Measurements from ENCODE around the gene CDRT15L2. TPM values are rescaled to one million over a fixed set of nuclear protein-coding genes. Genes with fewer than 3 reads are reported as not detected.
"Not testable (repeated sequence)": the region's sequence is repeated elsewhere in the genome, so short reads cannot be mapped to it uniquely, and the experiment has no call there.

Gene CDRT15L2
- total and polyA plus RNA-seq, 9 of the 15 experiments (the other 6 are each of a cell fraction or from before 2014, with no cell fraction given): not detected

DNA sequence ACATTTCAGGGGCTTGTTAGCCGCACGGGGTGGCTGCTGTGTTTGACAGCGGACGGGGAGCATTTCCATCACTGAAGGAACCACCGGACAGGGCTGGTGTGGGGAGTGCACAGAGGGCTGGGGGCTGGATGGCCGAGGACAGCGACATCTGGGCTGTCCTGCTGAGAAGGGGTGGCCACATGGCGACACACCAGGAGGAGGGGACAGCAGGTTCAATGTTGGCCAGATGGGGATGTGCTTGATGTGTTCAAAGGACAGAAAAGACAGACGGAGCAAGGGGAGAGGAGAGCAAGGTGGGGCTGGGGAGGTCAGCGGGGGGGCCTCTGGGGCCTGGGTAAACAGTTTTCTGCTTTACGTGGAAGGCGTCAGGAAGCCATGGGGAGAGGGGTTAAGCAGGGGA lies 12.8 kb upstream of the CDRT15L2 start:
- H3K36me3 ChIP-seq (ENCODE audit: control insufficient read depth, insufficient read depth, low read length); H3K4me1 ChIP-seq (replicated peaks in 1 of 2; ENCODE audit: control insufficient read depth in 2 of 2, insufficient read depth in 2 of 2, low read length in 2 of 2); H3K9ac ChIP-seq (ENCODE audit: insufficient read depth in 1 of 2, low read depth in 2 of 2, low read length in 2 of 2); H3K9me3 ChIP-seq (replicated peaks; ENCODE audit: control insufficient read depth, insufficient read depth, low read depth, low read length); ATAC-seq; H3K79me2 ChIP-seq (ENCODE audit: control insufficient read depth, insufficient read depth, low read length); H3K4me3 ChIP-seq; DNase-seq (ENCODE audit: extremely low read depth in 1 of 4, low spot score in 3 of 4); CTCF ChIA-PET (ENCODE audit: low intra/inter-chr PET ratio); H3K9me1 ChIP-seq (ENCODE audit: control insufficient read depth, insufficient read depth, low read length); H2AFZ ChIP-seq (ENCODE audit: low read depth, low read length); H3K4me2 ChIP-seq (ENCODE audit: insufficient read depth, low read length); H3K27me3 ChIP-seq (ENCODE audit: control insufficient read depth in 2 of 2, insufficient read depth in 2 of 2, low read length in 2 of 2); POLR2A ChIA-PET; BruUV-seq (replicated peaks); FAIRE-seq; H3K27ac ChIP-seq (ENCODE audit: extremely low read depth, low read depth, low read length); in situ Hi-C loops (cut with MboI); intact Hi-C loops (cut with micrococcal nuclease); H4K20me1 ChIP-seq (replicated peaks; ENCODE audit: control insufficient read depth, insufficient read depth, low read length): not testable (repeated sequence)
- 0% methylated on average over 3 of the region's 12 CpGs for whole genome bisulfite sequencing (ENCODE audit: insufficient coverage, low coverage, missing lambda C conversion rate)

DNA sequence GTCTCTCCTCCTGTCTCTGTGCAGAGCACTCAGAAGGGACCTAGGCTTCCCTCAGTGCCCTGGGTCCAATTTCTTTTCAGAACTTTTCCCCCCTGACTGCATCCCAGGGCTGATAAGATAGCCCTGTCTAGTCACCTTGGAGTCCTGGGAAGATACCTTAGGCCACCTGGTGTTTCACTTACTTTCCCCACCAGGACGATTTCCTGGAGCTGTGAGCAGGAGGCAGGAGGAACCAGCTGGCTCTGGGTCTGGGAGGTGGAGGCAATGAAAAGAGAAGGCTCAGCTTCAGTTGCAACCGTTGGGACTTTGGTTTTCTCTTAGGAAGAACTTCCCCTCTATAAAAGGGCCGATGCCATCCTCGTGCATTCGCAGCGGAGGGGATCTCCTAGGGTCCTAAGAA lies 12.1 kb upstream of the CDRT15L2 start:
- H3K9me3 ChIP-seq (replicated peaks; ENCODE audit: control insufficient read depth, insufficient read depth, low read depth, low read length); H3K27me3 ChIP-seq (ENCODE audit: control insufficient read depth in 2 of 2, insufficient read depth in 2 of 2, low read length in 2 of 2); DNase-seq (ENCODE audit: extremely low read depth in 1 of 4, low spot score in 3 of 4); H3K4me1 ChIP-seq (replicated peaks in 1 of 2; ENCODE audit: control insufficient read depth in 2 of 2, insufficient read depth in 2 of 2, low read length in 2 of 2); FAIRE-seq; H3K9ac ChIP-seq (ENCODE audit: insufficient read depth in 1 of 2, low read depth in 2 of 2, low read length in 2 of 2); H3K27ac ChIP-seq (ENCODE audit: extremely low read depth, low read depth, low read length); BruUV-seq (replicated peaks); H3K4me2 ChIP-seq (ENCODE audit: insufficient read depth, low read length); H3K4me3 ChIP-seq; H2AFZ ChIP-seq (ENCODE audit: low read depth, low read length); H3K79me2 ChIP-seq (ENCODE audit: control insufficient read depth, insufficient read depth, low read length); in situ Hi-C loops (cut with MboI); CTCF ChIA-PET (ENCODE audit: low intra/inter-chr PET ratio); H4K20me1 ChIP-seq (replicated peaks; ENCODE audit: control insufficient read depth, insufficient read depth, low read length); intact Hi-C loops (cut with micrococcal nuclease); H3K9me1 ChIP-seq (ENCODE audit: control insufficient read depth, insufficient read depth, low read length); ATAC-seq; H3K36me3 ChIP-seq (ENCODE audit: control insufficient read depth, insufficient read depth, low read length): not testable (repeated sequence)
- WGBS (ENCODE audit: insufficient coverage, low coverage, missing lambda C conversion rate): 3% methylated on average over 5 of the region's 6 CpGs
- POLR2A ChIA-PET: interaction anchor here (0.6 kb wide), 1 partner anchor 1593 kb away, joined by 3 read pairs; no protein-coding TSS in a partner anchor

DNA sequence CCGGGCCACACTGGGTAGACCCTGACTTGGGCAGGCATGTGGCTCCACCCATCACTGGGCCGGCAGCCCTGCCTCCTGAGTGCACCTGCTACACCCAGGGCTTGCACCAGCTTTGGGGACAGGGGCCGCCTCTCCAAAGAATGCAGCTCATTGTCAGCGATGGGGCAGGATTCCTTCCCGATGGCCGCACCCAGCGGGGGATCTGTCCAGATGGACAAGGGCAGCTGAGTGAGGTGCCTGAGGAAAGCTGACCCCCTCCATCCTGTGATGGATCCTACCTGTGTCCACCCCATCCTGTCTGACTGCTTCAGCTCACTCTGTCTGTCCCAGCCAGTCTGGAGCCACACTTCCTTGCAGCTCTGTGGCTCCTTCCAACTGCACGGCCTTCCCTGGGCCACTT lies 10.9 kb upstream of the CDRT15L2 start:
- H3K27ac ChIP-seq (ENCODE audit: extremely low read depth, low read depth, low read length); H3K9me3 ChIP-seq (replicated peaks; ENCODE audit: control insufficient read depth, insufficient read depth, low read depth, low read length); in situ Hi-C loops (cut with MboI); BruUV-seq (replicated peaks); H4K20me1 ChIP-seq (replicated peaks; ENCODE audit: control insufficient read depth, insufficient read depth, low read length); POLR2A ChIA-PET; H3K36me3 ChIP-seq (ENCODE audit: control insufficient read depth, insufficient read depth, low read length); H3K4me2 ChIP-seq (ENCODE audit: insufficient read depth, low read length); H3K4me3 ChIP-seq; H2AFZ ChIP-seq (ENCODE audit: low read depth, low read length); DNase-seq (ENCODE audit: extremely low read depth in 1 of 4, low spot score in 3 of 4); intact Hi-C loops (cut with micrococcal nuclease); H3K9ac ChIP-seq (ENCODE audit: insufficient read depth in 1 of 2, low read depth in 2 of 2, low read length in 2 of 2); FAIRE-seq; ATAC-seq; CTCF ChIA-PET (ENCODE audit: low intra/inter-chr PET ratio); H3K79me2 ChIP-seq (ENCODE audit: control insufficient read depth, insufficient read depth, low read length); H3K4me1 ChIP-seq (replicated peaks in 1 of 2; ENCODE audit: control insufficient read depth in 2 of 2, insufficient read depth in 2 of 2, low read length in 2 of 2); H3K27me3 ChIP-seq (ENCODE audit: control insufficient read depth in 2 of 2, insufficient read depth in 2 of 2, low read length in 2 of 2); H3K9me1 ChIP-seq (ENCODE audit: control insufficient read depth, insufficient read depth, low read length): not testable (repeated sequence)
- 0% methylated on average over 3 of the region's 8 CpGs for WGBS (ENCODE audit: insufficient coverage, low coverage, missing lambda C conversion rate)

DNA sequence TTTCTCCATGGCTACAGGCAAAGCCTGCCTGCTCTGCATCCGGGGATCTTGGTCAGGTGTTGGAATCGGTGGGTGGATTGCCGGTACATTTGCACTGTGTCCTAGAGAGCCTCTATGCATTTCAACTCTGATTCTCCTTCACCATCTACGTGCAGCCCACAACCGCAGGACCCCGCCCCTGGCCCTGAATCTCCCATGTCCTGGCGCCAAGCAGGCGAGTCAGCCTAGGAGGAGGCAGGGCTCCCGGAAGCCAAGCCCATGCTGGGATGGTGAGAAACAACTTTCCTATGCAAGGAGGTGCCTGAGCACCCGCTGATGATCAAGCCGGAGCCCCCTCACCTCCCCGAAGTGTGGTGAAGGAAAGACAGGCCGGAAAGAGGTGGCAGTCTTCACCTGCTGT lies 7.9 kb upstream of the CDRT15L2 start:
- BruUV-seq (replicated peaks); CTCF ChIA-PET (ENCODE audit: low intra/inter-chr PET ratio); FAIRE-seq; H3K4me3 ChIP-seq; DNase-seq (ENCODE audit: extremely low read depth in 1 of 4, low spot score in 3 of 4); H4K20me1 ChIP-seq (replicated peaks; ENCODE audit: control insufficient read depth, insufficient read depth, low read length); H3K9me3 ChIP-seq (replicated peaks; ENCODE audit: control insufficient read depth, insufficient read depth, low read depth, low read length); H3K4me1 ChIP-seq (replicated peaks in 1 of 2; ENCODE audit: control insufficient read depth in 2 of 2, insufficient read depth in 2 of 2, low read length in 2 of 2); H3K27me3 ChIP-seq (ENCODE audit: control insufficient read depth in 2 of 2, insufficient read depth in 2 of 2, low read length in 2 of 2); H3K9me1 ChIP-seq (ENCODE audit: control insufficient read depth, insufficient read depth, low read length); H3K36me3 ChIP-seq (ENCODE audit: control insufficient read depth, insufficient read depth, low read length); H3K4me2 ChIP-seq (ENCODE audit: insufficient read depth, low read length); H3K79me2 ChIP-seq (ENCODE audit: control insufficient read depth, insufficient read depth, low read length); ATAC-seq; intact Hi-C loops (cut with micrococcal nuclease); in situ Hi-C loops (cut with MboI); POLR2A ChIA-PET; H2AFZ ChIP-seq (ENCODE audit: low read depth, low read length); H3K9ac ChIP-seq (ENCODE audit: insufficient read depth in 1 of 2, low read depth in 2 of 2, low read length in 2 of 2); H3K27ac ChIP-seq (ENCODE audit: extremely low read depth, low read depth, low read length): not testable (repeated sequence)
- WGBS (ENCODE audit: insufficient coverage, low coverage, missing lambda C conversion rate): 0% methylated on average over 2 of the region's 13 CpGs
